ENCODE data around the gene YWHAG.

- TF ChIP-seq FOXM1 (IDR thresholded peaks at IDR 0.05; ENCODE audit: borderline replicate concordance), result no peak
- no peak for TF ChIP-seq TARDBP (IDR thresholded peaks at IDR 0.05)
- no peak for TF ChIP-seq SP1 (IDR thresholded peaks at IDR 0.05)
- no peak for TF ChIP-seq FOXA1 (IDR thresholded peaks at IDR 0.05)
- no peak for TF ChIP-seq BHLHE40 (IDR thresholded peaks at IDR 0.05; ENCODE audit: borderline replicate concordance)
- no peak for TF ChIP-seq ELF4 (IDR thresholded peaks at IDR 0.05)
- TF ChIP-seq HDGF (IDR thresholded peaks at IDR 0.05; ENCODE audit: borderline replicate concordance), result no peak
- TF ChIP-seq CTBP1 (IDR thresholded peaks at IDR 0.05; ENCODE audit: borderline replicate concordance), result no peak
- no peak for TF ChIP-seq FOXK2 (IDR thresholded peaks at IDR 0.05)
- no peak for TF ChIP-seq ARNT (IDR thresholded peaks at IDR 0.05)
- no peak for TF ChIP-seq PKNOX1 (IDR thresholded peaks at IDR 0.05)
- no peak for TF ChIP-seq ZNF384 (IDR thresholded peaks at IDR 0.05)
- TF ChIP-seq LEF1 (IDR thresholded peaks at IDR 0.05; ENCODE audit: borderline replicate concordance), result no peak
- TF ChIP-seq L3MBTL2 (conservative IDR thresholded peaks at IDR 0.05), result no peak
Observed at GRCh38 chr7:76283254-76284159, 75.3 kb downstream of the YWHAG start.
